Transverse colon (tissue), 4 donors: Measurements from ENCODE around the gene GPN3. TPM values are rescaled to one million over a fixed set of nuclear protein-coding genes. Genes with fewer than 3 reads are reported as not detected.
"Not testable (repeated sequence)": the region's sequence is repeated elsewhere in the genome, so short reads cannot be mapped to it uniquely, and the experiment has no call there.

Source experiments
- DNase-seq: peaks from one replicate; pipeline ENCODE4 v3.0.0-alpha.2; 2019
- H3K27ac ChIP-seq, 4 donors: fragments of 200-600 bp; sonication (generic); 2 replicates each; pipeline ENCODE4 v1.5.1; 2016 to 2018; ENCODE audit warnings: inconsistent platforms in 4 of 4
- H3K27me3 ChIP-seq: fragments of 200-600 bp; sonication (generic); 2 replicates; pipeline ENCODE4 v1.5.1; 2017; ENCODE audit warnings: inconsistent platforms
- H3K36me3 ChIP-seq, 4 donors: fragments of 200-600 bp; sonication (generic); 2 replicates each; pipeline ENCODE4 v1.5.1; 2017 to 2019; ENCODE audit warnings: inconsistent platforms in 4 of 4
- H3K4me1 ChIP-seq, 4 donors: fragments of 200-600 bp; sonication (generic); 2 replicates each; pipeline ENCODE4 v1.5.1; 2017 to 2020; ENCODE audit warnings: inconsistent platforms in 4 of 4
- H3K4me3 ChIP-seq, 4 donors: fragments of 200-600 bp; sonication (generic); 1 replicate in 1 of 4; 2 replicates in 3 of 4; pipeline versions ENCODE4 v1.5.1 to v1.6.1; 2017 to 2019; ENCODE audit warnings: inconsistent platforms in 4 of 4
- H3K9me3 ChIP-seq, 2 donors: fragments of 200-600 bp; sonication (generic); 2 replicates each; pipeline ENCODE4 v1.5.1; 2017 to 2019; ENCODE audit warnings: inconsistent platforms in 2 of 2
- CTCF ChIP-seq, 5 experiments: fragments of 200-600 bp in 3 of 5; fragments of 450-650 bp in 2 of 5; sonication (generic) in 3 of 5; IDR thresholded peaks; 1 replicate in 2 of 5; 2 replicates in 3 of 5; pipeline ENCODE4 v1.5.1; 2016 to 2017; ENCODE audit warnings: antibody characterized with exemption in 5 of 5, inconsistent platforms in 3 of 5, mild to moderate bottlenecking in 2 of 5, moderate library complexity in 1 of 5
- EP300 ChIP-seq: sonication (generic); formaldehyde crosslinking; IDR thresholded peaks from one replicate; pipeline ENCODE4 v1.6.1; 2017; ENCODE audit warnings: antibody characterized with exemption, low read depth
- POLR2A ChIP-seq: fragments of 450-650 bp; IDR thresholded peaks from one replicate; pipeline ENCODE4 v1.6.1; 2016; ENCODE audit warnings: antibody characterized with exemption, mild to moderate bottlenecking, moderate library complexity
- POLR2AphosphoS5 ChIP-seq, 3 donors: sonication (generic); formaldehyde crosslinking; IDR thresholded peaks; one replicate each; pipeline ENCODE4 v1.6.1; 2016; ENCODE audit warnings: antibody characterized with exemption in 3 of 3
- WGBS, 2 donors: methylation state at CpG; one replicate each; pipeline ENCODE4 v1.1.5; 2018; ENCODE audit warnings: low coverage in 1 of 2; 5-methylcytosine and 5-hydroxymethylcytosine counted together
- in situ Hi-C, 4 donors: fragments of 200-750 bp; cut with MboI; loops; one replicate each; pipeline versions ENCODE4 v1.15.0 to v1.15.1; 2017; ENCODE audit warnings: low sequenced_read_pairs in 3 of 4, low pct_ligation_motif_present in 1 of 4, low pct_unique_long_range_greater_than_20kb in 1 of 4
- intact Hi-C: fragments of 100-400 bp; cut with DNase I; formaldehyde crosslinking; loops from one replicate; pipeline ENCODE4 v1.15.1; 2023; ENCODE audit warnings: low total_unique reads
- total RNA-seq, 4 donors: library from RNA; depleted of rRNA; stranded (reverse); fragments of >200 nt; gene quantifications; one replicate each; pipeline ENCODE4 v1.1.0, GENCODE V29; 2016

GPN3 gene
- total RNA-seq, 4 donors from 2014 or later, result 6.1 to 9.2 (median 8.8) TPM; not detected in 1

- H3K27me3 ChIP-seq, result no peaks in the 10 kb centered on the region
- no peaks in the 10 kb centered on the region for H3K9me3 ChIP-seq
- no peak for DNase-seq
- in situ Hi-C loops (no loop called here), intact Hi-C loops (loop anchor here (2.0 kb wide), 1 partner anchor 331 kb away; no protein-coding TSS in a partner anchor)
- peak overlapping the region; percentile 55 to 77 (median 72) for H3K27ac ChIP-seq
- WGBS, 2 donors, result 76 to 79% methylated on average over 3 to 12 of the region's 12 CpGs
- H3K4me3 ChIP-seq, result peak overlapping the region in 3 of 4 donors; percentile 32 to 69 (median 56)
- H3K4me1 ChIP-seq, result peaks cover 0 to 4% (median 2%) of the 10 kb centered on the region in 4 donors
- H3K36me3 ChIP-seq, result peaks cover 0 to 32% (median 11%) of the 10 kb centered on the region in 4 donors
- TF ChIP-seq CTCF (IDR thresholded peaks at IDR 0.05), result no peak
- TF ChIP-seq POLR2A, result no peak
- no peak for TF ChIP-seq POLR2AphosphoS5 (IDR thresholded peaks at IDR 0.05)
- no peak for TF ChIP-seq EP300
These were observed 36.0 kb downstream of the GPN3 start for GRCh38 chr12:110431957-110432587.

- not testable (repeated sequence) for DNase-seq
- in situ Hi-C loops, result loop anchor here (5.0 to 10.0 kb wide), 3 partner anchors 325 to 335 kb away; no protein-coding TSS in a partner anchor
- WGBS, 2 donors, result 94% methylated on average over 15 of the region's 15 CpGs; no CpG with 5 or more reads in 1 of the 2 donors
These were observed 38.4 kb downstream of the GPN3 start for GRCh38 chr12:110429676-110430075.

GRCh38 chr12:110426406-110426805 lies 41.7 kb downstream of the GPN3 start:
- 31 to 45% methylated on average over 3 of the region's 3 CpGs for WGBS, 2 donors
- in situ Hi-C loops, result loop anchor here (5.0 to 10.0 kb wide), 3 partner anchors 322 to 332 kb away; no protein-coding TSS in a partner anchor
- H3K4me3 ChIP-seq, result no peak overlapping the region
- no peaks in the 10 kb centered on the region for H3K9me3 ChIP-seq
- H3K36me3 ChIP-seq, result no peaks in the 10 kb centered on the region
- peaks cover 0 to 8% (median 2%) of the 10 kb centered on the region in 4 donors for H3K4me1 ChIP-seq
- intact Hi-C loops, result no loop called here
- DNase-seq, result no peak
- H3K27ac ChIP-seq, result peak overlapping the region in 1 of 4 donors; percentile 0
- H3K27me3 ChIP-seq, result no peaks in the 10 kb centered on the region
- TF ChIP-seq POLR2A, result no peak
- TF ChIP-seq CTCF (IDR thresholded peaks at IDR 0.05), result no peak
- TF ChIP-seq EP300, result no peak
- peak in 1 of 3 donors; percentile 17 for TF ChIP-seq POLR2AphosphoS5 (IDR thresholded peaks at IDR 0.05)

More at GRCh38 chr12:110429676-110430075, 38.4 kb downstream of the GPN3 start:
- not testable (repeated sequence) for H3K27me3 ChIP-seq, H3K9me3 ChIP-seq, H3K4me1 ChIP-seq, H3K4me3 ChIP-seq, H3K36me3 ChIP-seq, H3K27ac ChIP-seq
- intact Hi-C loops, result loop anchor here (2.0 kb wide), 1 partner anchor 329 kb away; no protein-coding TSS in a partner anchor

- no peaks in the 10 kb centered on the region for H3K27me3 ChIP-seq
- no peak overlapping the region for H3K27ac ChIP-seq
- H3K9me3 ChIP-seq, result no peaks in the 10 kb centered on the region
- H3K4me1 ChIP-seq, result peaks cover 0 to 3% (median 2%) of the 10 kb centered on the region in 4 donors
- intact Hi-C loops, result no loop called here
- in situ Hi-C loops, result loop anchor here in 3 of 4 donors (10.0 kb wide), 2 partner anchors 319 to 329 kb away; no protein-coding TSS in a partner anchor
- H3K36me3 ChIP-seq, result no peaks in the 10 kb centered on the region
- no peak for DNase-seq
- 64 to 83% methylated on average over 2 to 3 of the region's 3 CpGs for WGBS, 2 donors
- no peak overlapping the region for H3K4me3 ChIP-seq
- TF ChIP-seq EP300 (no peak), CTCF (IDR thresholded peaks at IDR 0.05) (no peak), POLR2A (no peak), POLR2AphosphoS5 (IDR thresholded peaks at IDR 0.05) (no peak)
These were observed 43.8 kb downstream of the GPN3 start for GRCh38 chr12:110424237-110424636.
